Skeletal muscle tissue (tissue), 4 donors: ENCODE measurements around the gene HSD17B11. TPM values are rescaled to one million over a fixed set of nuclear protein-coding genes. Genes with fewer than 3 reads are reported as not detected.
"Not testable (repeated sequence)": the region's sequence is repeated elsewhere in the genome, so short reads cannot be mapped to it uniquely, and the experiment has no call there.

ENCODE experiments used
- H3K27ac ChIP-seq: one replicate; pipeline ENCODE4 v1.7.0; 2013; ENCODE audit warnings: mild to moderate bottlenecking, low read depth, low read length, inconsistent platforms
- H3K27me3 ChIP-seq, 3 donors: one replicate each; pipeline ENCODE4 v1.7.0; 2013; ENCODE audit warnings: low read length in 3 of 3; ENCODE audit not compliant: control insufficient read depth in 3 of 3, insufficient read depth in 3 of 3
- H3K36me3 ChIP-seq, 3 donors: one replicate each; pipeline ENCODE4 v1.7.0; 2013; ENCODE audit warnings: low read length in 3 of 3; ENCODE audit not compliant: control insufficient read depth in 3 of 3, insufficient read depth in 3 of 3
- H3K4me1 ChIP-seq, 3 donors: one replicate each; pipeline ENCODE4 v1.7.0; 2013; ENCODE audit warnings: low read length in 3 of 3, mild to moderate bottlenecking in 3 of 3; ENCODE audit not compliant: control insufficient read depth in 3 of 3, insufficient read depth in 3 of 3
- H3K4me3 ChIP-seq, 3 donors: one replicate each; pipeline ENCODE4 v1.7.0; 2013; ENCODE audit warnings: low read length in 3 of 3
- H3K9ac ChIP-seq, 3 donors: one replicate each; pipeline ENCODE4 v1.7.0; 2013; ENCODE audit warnings: low read length in 3 of 3, mild to moderate bottlenecking in 3 of 3, moderate library complexity in 2 of 3, low read depth in 1 of 3
- H3K9me3 ChIP-seq, 3 donors: one replicate each; pipeline ENCODE4 v1.7.0; 2013; ENCODE audit warnings: low read length in 3 of 3; ENCODE audit not compliant: control insufficient read depth in 3 of 3
- total RNA-seq: library from RNA; depleted of rRNA; stranded (reverse); fragments of >200 nt; gene quantifications from one replicate; pipeline ENCODE4 v1.2.3, GENCODE V29; 2014
- donor health status: Osteomylitis.

The HSD17B11 gene
- total RNA-seq, 1 donor from 2014 or later, result 28.2 TPM

GRCh38 chr4:87342872-87343271, 48.1 kb downstream of the HSD17B11 start:
- H3K27ac ChIP-seq, result no peak overlapping the region

GRCh38 chr4:87341954-87342635, 48.9 kb downstream of the HSD17B11 start:
- H3K27ac ChIP-seq, H3K9me3 ChIP-seq, H3K4me3 ChIP-seq, H3K27me3 ChIP-seq, H3K9ac ChIP-seq, H3K4me1 ChIP-seq: not testable (repeated sequence)
- peaks cover 0 to 13% (median 0%) of the 10 kb centered on the region in 3 donors for H3K36me3 ChIP-seq

More at GRCh38 chr4:87342872-87343271, 48.1 kb downstream of the HSD17B11 start:
- Histone ChIP-seq H3K9me3 (peaks cover 0 to 2% (median 2%) of the 10 kb centered on the region in 3 donors), H3K27me3 (no peaks in the 10 kb centered on the region), H3K9ac (no peak overlapping the region), H3K4me3 (no peak overlapping the region), H3K4me1 (no peaks in the 10 kb centered on the region), H3K36me3 (peaks cover 0 to 13% (median 0%) of the 10 kb centered on the region in 3 donors)

GRCh38 chr4:87339440-87339839, 51.5 kb downstream of the HSD17B11 start:
- Histone ChIP-seq H3K27ac (no peak overlapping the region), H3K9ac (no peak overlapping the region), H3K36me3 (peaks cover 0 to 16% (median 0%) of the 10 kb centered on the region in 3 donors), H3K4me3 (no peak overlapping the region), H3K27me3 (no peaks in the 10 kb centered on the region), H3K9me3 (no peaks in the 10 kb centered on the region), H3K4me1 (no peaks in the 10 kb centered on the region)

- H3K9ac ChIP-seq, result no peak overlapping the region
- H3K27ac ChIP-seq, result no peak overlapping the region
- peaks cover 0 to 16% (median 0%) of the 10 kb centered on the region in 3 donors for H3K36me3 ChIP-seq
- no peaks in the 10 kb centered on the region for H3K4me1 ChIP-seq
- no peak overlapping the region for H3K4me3 ChIP-seq
- no peaks in the 10 kb centered on the region for H3K27me3 ChIP-seq
- H3K9me3 ChIP-seq, result peaks cover 0 to 2% (median 0%) of the 10 kb centered on the region in 3 donors
Measured at GRCh38 chr4:87337361-87337760, 53.6 kb downstream of the HSD17B11 start.

GRCh38 chr4:87333267-87333666, 57.7 kb downstream of the HSD17B11 start:
- H3K27me3 ChIP-seq, result no peaks in the 10 kb centered on the region
- H3K27ac ChIP-seq, result no peak overlapping the region
- no peak overlapping the region for H3K4me3 ChIP-seq
- peaks cover 0 to 6% (median 0%) of the 10 kb centered on the region in 3 donors for H3K36me3 ChIP-seq
- peaks cover 0 to 2% (median 0%) of the 10 kb centered on the region in 3 donors for H3K9me3 ChIP-seq
- no peak overlapping the region for H3K9ac ChIP-seq
- H3K4me1 ChIP-seq, result no peaks in the 10 kb centered on the region

GRCh38 chr4:87330761-87331160, 60.2 kb downstream of the HSD17B11 start:
- H3K4me3 ChIP-seq, result no peak overlapping the region
- H3K4me1 ChIP-seq, result no peaks in the 10 kb centered on the region
- H3K27me3 ChIP-seq, result no peaks in the 10 kb centered on the region
- no peak overlapping the region for H3K9ac ChIP-seq
- H3K9me3 ChIP-seq, result peaks cover 0 to 2% (median 0%) of the 10 kb centered on the region in 3 donors
- H3K27ac ChIP-seq, result no peak overlapping the region
- no peaks in the 10 kb centered on the region for H3K36me3 ChIP-seq

- H3K36me3 ChIP-seq, result no peaks in the 10 kb centered on the region
- H3K27ac ChIP-seq, result no peak overlapping the region
- no peaks in the 10 kb centered on the region for H3K4me1 ChIP-seq
- no peaks in the 10 kb centered on the region for H3K9me3 ChIP-seq
- H3K9ac ChIP-seq, result no peak overlapping the region
- no peaks in the 10 kb centered on the region for H3K27me3 ChIP-seq
- no peak overlapping the region for H3K4me3 ChIP-seq
Measured at GRCh38 chr4:87327136-87327535, 63.9 kb downstream of the HSD17B11 start.

- no peak overlapping the region for H3K27ac ChIP-seq
- H3K9me3 ChIP-seq, result no peaks in the 10 kb centered on the region
- no peak overlapping the region for H3K4me3 ChIP-seq
- H3K27me3 ChIP-seq, result no peaks in the 10 kb centered on the region
- H3K4me1 ChIP-seq, result no peaks in the 10 kb centered on the region
- H3K36me3 ChIP-seq, result no peaks in the 10 kb centered on the region
- H3K9ac ChIP-seq, result no peak overlapping the region
Measured at GRCh38 chr4:87326460-87326859, 64.5 kb downstream of the HSD17B11 start.

GRCh38 chr4:87322754-87323153, 68.2 kb downstream of the HSD17B11 start, which contains the start of gene HSD17B13:
TSS of gene HSD17B13 (minus strand) at chr4:87322882. CDS start at chr4:87322841, 41 bp downstream.
- no peaks in the 10 kb centered on the region for H3K9me3 ChIP-seq
- no peak within 1 kb of the TSS for H3K9ac ChIP-seq
- no peak within 1 kb of the TSS for H3K4me3 ChIP-seq
- no peak within 1 kb of the TSS for H3K27ac ChIP-seq
- no peaks in the 10 kb centered on the region for H3K27me3 ChIP-seq
- no peaks in the 10 kb centered on the region for H3K4me1 ChIP-seq
- H3K36me3 ChIP-seq, result no peaks in the 10 kb centered on the region

GRCh38 chr4:87321888-87322287, 69.1 kb downstream of the HSD17B11 start:
- H3K27me3 ChIP-seq, result no peaks in the 10 kb centered on the region
- H3K9ac ChIP-seq, result no peak overlapping the region
- H3K27ac ChIP-seq, result no peak overlapping the region
- H3K36me3 ChIP-seq, result no peaks in the 10 kb centered on the region
- no peaks in the 10 kb centered on the region for H3K9me3 ChIP-seq
- H3K4me1 ChIP-seq, result no peaks in the 10 kb centered on the region
- no peak overlapping the region for H3K4me3 ChIP-seq
